Measurements from ENCODE around the gene PDE3B. TPM values are rescaled to one million over a fixed set of nuclear protein-coding genes. Genes with fewer than 3 reads are reported as not detected.

Gene PDE3B
- total RNA-seq, 1 donor from 2014 or later = 3.1 TPM

- TF ChIP-seq CTCF (IDR thresholded peaks at IDR 0.05; ENCODE audit: insufficient read depth, low read length, poor library complexity, severe bottlenecking) = no peak
- DNase-seq (ENCODE audit: low read depth) = no peak
- no peaks in the 10 kb centered on the region for H3K27me3 ChIP-seq (ENCODE audit: control insufficient read depth, insufficient read depth, low read length)
- no peaks in the 10 kb centered on the region for H3K36me3 ChIP-seq (ENCODE audit: control insufficient read depth, insufficient read depth, low read length)
- no peak overlapping the region for H3K4me3 ChIP-seq (ENCODE audit: low read depth, low read length)
Measured at GRCh38 chr11:14614091-14614622, 29.4 kb upstream of the PDE3B start.

GRCh38 chr11:14617241-14618027, 26.2 kb upstream of the PDE3B start:
- DNase-seq (ENCODE audit: low read depth) = peak; percentile 25
- no peaks in the 10 kb centered on the region for H3K36me3 ChIP-seq (ENCODE audit: control insufficient read depth, insufficient read depth, low read length)
- no peaks in the 10 kb centered on the region for H3K27me3 ChIP-seq (ENCODE audit: control insufficient read depth, insufficient read depth, low read length)
- H3K4me3 ChIP-seq (ENCODE audit: low read depth, low read length) = no peak overlapping the region
- TF ChIP-seq CTCF (IDR thresholded peaks at IDR 0.05; ENCODE audit: insufficient read depth, low read length, poor library complexity, severe bottlenecking) = no peak

GRCh38 chr11:14618060-14618459, 25.5 kb upstream of the PDE3B start:
- DNase-seq (ENCODE audit: low read depth) = no peak
- H3K36me3 ChIP-seq (ENCODE audit: control insufficient read depth, insufficient read depth, low read length) = no peaks in the 10 kb centered on the region
- no peak overlapping the region for H3K4me3 ChIP-seq (ENCODE audit: low read depth, low read length)
- TF ChIP-seq CTCF (IDR thresholded peaks at IDR 0.05; ENCODE audit: insufficient read depth, low read length, poor library complexity, severe bottlenecking) = no peak
- H3K27me3 ChIP-seq (ENCODE audit: control insufficient read depth, insufficient read depth, low read length) = no peaks in the 10 kb centered on the region

GRCh38 chr11:14619603-14620531, 23.7 kb upstream of the PDE3B start:
- no peak for DNase-seq (ENCODE audit: low read depth)
- H3K27me3 ChIP-seq (ENCODE audit: control insufficient read depth, insufficient read depth, low read length) = no peaks in the 10 kb centered on the region
- H3K4me3 ChIP-seq (ENCODE audit: low read depth, low read length) = no peak overlapping the region
- TF ChIP-seq CTCF (IDR thresholded peaks at IDR 0.05; ENCODE audit: insufficient read depth, low read length, poor library complexity, severe bottlenecking) = no peak
- no peaks in the 10 kb centered on the region for H3K36me3 ChIP-seq (ENCODE audit: control insufficient read depth, insufficient read depth, low read length)

- TF ChIP-seq CTCF (IDR thresholded peaks at IDR 0.05; ENCODE audit: insufficient read depth, low read length, poor library complexity, severe bottlenecking) = no peak
- H3K27me3 ChIP-seq (ENCODE audit: control insufficient read depth, insufficient read depth, low read length) = no peaks in the 10 kb centered on the region
- H3K36me3 ChIP-seq (ENCODE audit: control insufficient read depth, insufficient read depth, low read length) = no peaks in the 10 kb centered on the region
- H3K4me3 ChIP-seq (ENCODE audit: low read depth, low read length) = no peak overlapping the region
- DNase-seq (ENCODE audit: low read depth) = no peak
Measured at GRCh38 chr11:14622223-14622954, 21.2 kb upstream of the PDE3B start.
